ENCODE measurements around the gene KAZN.

DNA sequence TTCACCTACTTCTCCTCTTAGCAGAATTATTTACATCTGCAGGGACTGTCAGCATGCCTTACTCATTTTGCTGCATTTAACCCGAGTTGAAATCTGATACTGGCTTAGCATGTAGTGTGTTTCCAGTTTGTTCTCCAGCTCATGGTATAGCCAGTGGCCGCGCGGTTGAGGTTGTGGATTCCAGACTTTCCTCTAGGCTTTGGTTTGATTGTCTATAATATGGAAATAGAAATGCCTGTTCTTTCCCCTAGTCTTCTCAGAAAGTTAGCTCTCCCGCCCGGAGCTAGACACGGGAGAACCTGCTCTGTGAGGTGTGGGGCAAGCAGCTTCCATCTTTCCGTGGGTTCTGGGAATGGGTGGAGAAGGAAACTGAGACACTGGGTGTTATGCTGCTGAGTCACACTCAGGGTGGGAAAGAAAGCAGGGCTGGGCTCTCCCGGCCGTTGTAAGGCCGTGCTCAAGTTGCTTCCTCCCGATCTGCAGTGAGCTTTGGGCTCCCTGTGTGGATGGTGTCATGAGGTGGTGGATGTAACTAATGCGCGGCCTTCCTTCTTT lies 348.3 kb downstream of the KAZN start:
- TF ChIP-seq, protein P1, sequence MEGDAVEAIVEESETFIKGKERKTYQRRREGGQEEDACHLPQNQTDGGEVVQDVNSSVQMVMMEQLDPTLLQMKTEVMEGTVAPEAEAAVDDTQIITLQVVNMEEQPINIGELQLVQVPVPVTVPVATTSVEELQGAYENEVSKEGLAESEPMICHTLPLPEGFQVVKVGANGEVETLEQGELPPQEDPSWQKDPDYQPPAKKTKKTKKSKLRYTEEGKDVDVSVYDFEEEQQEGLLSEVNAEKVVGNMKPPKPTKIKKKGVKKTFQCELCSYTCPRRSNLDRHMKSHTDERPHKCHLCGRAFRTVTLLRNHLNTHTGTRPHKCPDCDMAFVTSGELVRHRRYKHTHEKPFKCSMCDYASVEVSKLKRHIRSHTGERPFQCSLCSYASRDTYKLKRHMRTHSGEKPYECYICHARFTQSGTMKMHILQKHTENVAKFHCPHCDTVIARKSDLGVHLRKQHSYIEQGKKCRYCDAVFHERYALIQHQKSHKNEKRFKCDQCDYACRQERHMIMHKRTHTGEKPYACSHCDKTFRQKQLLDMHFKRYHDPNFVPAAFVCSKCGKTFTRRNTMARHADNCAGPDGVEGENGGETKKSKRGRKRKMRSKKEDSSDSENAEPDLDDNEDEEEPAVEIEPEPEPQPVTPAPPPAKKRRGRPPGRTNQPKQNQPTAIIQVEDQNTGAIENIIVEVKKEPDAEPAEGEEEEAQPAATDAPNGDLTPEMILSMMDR (IDR thresholded peaks at IDR 0.05), result no peak
- TF ChIP-seq POLR2A (IDR thresholded peaks at IDR 0.05) (no peak), EP300 (IDR thresholded peaks at IDR 0.05) (no peak)
